NK-92 treated with Interleukin-12 subunit alpha and Interleukin-12 subunit beta, amount 100 ng/mL, for 24 hours (cell line): ENCODE measurements around the gene PXDC1.

ENCODE experiments used
- DNase-seq: peaks from one replicate; lab custom pipeline; 2025; lab: John Stamatoyannopoulos, UW

The PXDC1 gene

GRCh38 chr6:3746696-3747095 lies 4.8 kb downstream of the PXDC1 start:
- no peak for DNase-seq

GRCh38 chr6:3746119-3746691 lies 5.3 kb downstream of the PXDC1 start:
- DNase-seq, result no peak

GRCh38 chr6:3745566-3746118 lies 5.9 kb downstream of the PXDC1 start:
- DNase-seq, result no peak

GRCh38 chr6:3744901-3745470 lies 6.5 kb downstream of the PXDC1 start:
- no peak for DNase-seq

- no peak for DNase-seq
Measured at GRCh38 chr6:3744211-3744900, 7.2 kb downstream of the PXDC1 start.

GRCh38 chr6:3743541-3743940 lies 8.0 kb downstream of the PXDC1 start:
- no peak for DNase-seq

GRCh38 chr6:3742426-3743344 lies 8.8 kb downstream of the PXDC1 start:
- peak; percentile 53 for DNase-seq

- no peak for DNase-seq
Measured at GRCh38 chr6:3742076-3742425, 9.5 kb downstream of the PXDC1 start.

- no peak for DNase-seq
Measured at GRCh38 chr6:3741477-3741871, 10.0 kb downstream of the PXDC1 start.

- no peak for DNase-seq
Measured at GRCh38 chr6:3740551-3741476, 10.7 kb downstream of the PXDC1 start.

GRCh38 chr6:3739311-3739897 lies 12.1 kb downstream of the PXDC1 start:
- no peak for DNase-seq

GRCh38 chr6:3738381-3739131 lies 13.0 kb downstream of the PXDC1 start:
- DNase-seq, result no peak

- no peak for DNase-seq
Measured at GRCh38 chr6:3737831-3738210, 13.7 kb downstream of the PXDC1 start.

- no peak for DNase-seq
Measured at GRCh38 chr6:3737149-3737830, 14.2 kb downstream of the PXDC1 start.

- DNase-seq, result no peak
Measured at GRCh38 chr6:3735029-3735605, 16.4 kb downstream of the PXDC1 start.

GRCh38 chr6:3734023-3734422 lies 17.5 kb downstream of the PXDC1 start:
- no peak for DNase-seq

- DNase-seq, result no peak
Measured at GRCh38 chr6:3733321-3733925, 18.1 kb downstream of the PXDC1 start.

- DNase-seq, result peak; percentile 30
Measured at GRCh38 chr6:3732345-3733141, 19.0 kb downstream of the PXDC1 start.
